RWPE2 (cell line): ENCODE measurements around the gene RHBDL3.

Experiments
- ATAC-seq: fragments of 200-7000 bp; cut with Tn5 transposase; 3 replicates; pipeline ENCODE4 v1.9.1; 2021; ENCODE audit warnings: low read depth
- DNase-seq: peaks from one replicate; pipeline ENCODE4 v3.0.0-alpha.2; 2020; ENCODE audit warnings: low spot score
- H3K27ac ChIP-seq: fragments of 450-650 bp; 2 replicates; pipeline ENCODE4 v1.5.1; 2017; ENCODE audit warnings: mild to moderate bottlenecking; ENCODE audit not compliant: poor library complexity, severe bottlenecking
- H3K27me3 ChIP-seq: fragments of 250-450 bp; sonication (Bioruptor Pico); 2 replicates; pipeline ENCODE4 v1.5.1; 2021; ENCODE audit warnings: mild to moderate bottlenecking, moderate library complexity; ENCODE audit not compliant: insufficient read depth, poor library complexity, severe bottlenecking
- H3K36me3 ChIP-seq: fragments of 250-450 bp; sonication (Bioruptor Pico); 2 replicates; pipeline ENCODE4 v1.5.1; 2020; ENCODE audit warnings: low read depth, mild to moderate bottlenecking, moderate library complexity
- H3K4me1 ChIP-seq: fragments of 250-450 bp; sonication (Bioruptor Pico); 2 replicates; pipeline ENCODE4 v1.5.1; 2021; ENCODE audit warnings: mild to moderate bottlenecking, moderate library complexity; ENCODE audit not compliant: insufficient read depth, poor library complexity, severe bottlenecking
- H3K4me3 ChIP-seq: fragments of 250-450 bp; sonication (Bioruptor Pico); 2 replicates; pipeline ENCODE4 v1.5.1; 2021; ENCODE audit warnings: mild to moderate bottlenecking, moderate library complexity; ENCODE audit not compliant: severe bottlenecking
- H3K9me3 ChIP-seq: fragments of 250-450 bp; sonication (Bioruptor Pico); 2 replicates; pipeline ENCODE4 v1.5.1; 2021; ENCODE audit warnings: mild to moderate bottlenecking, moderate library complexity; ENCODE audit not compliant: severe bottlenecking
- CTCF ChIP-seq: fragments of 450-650 bp; IDR thresholded peaks from one replicate; pipeline ENCODE4 v1.5.1; 2017; ENCODE audit warnings: mild to moderate bottlenecking, moderate library complexity; ENCODE audit not compliant: poor library complexity, severe bottlenecking

The RHBDL3 gene

DNA sequence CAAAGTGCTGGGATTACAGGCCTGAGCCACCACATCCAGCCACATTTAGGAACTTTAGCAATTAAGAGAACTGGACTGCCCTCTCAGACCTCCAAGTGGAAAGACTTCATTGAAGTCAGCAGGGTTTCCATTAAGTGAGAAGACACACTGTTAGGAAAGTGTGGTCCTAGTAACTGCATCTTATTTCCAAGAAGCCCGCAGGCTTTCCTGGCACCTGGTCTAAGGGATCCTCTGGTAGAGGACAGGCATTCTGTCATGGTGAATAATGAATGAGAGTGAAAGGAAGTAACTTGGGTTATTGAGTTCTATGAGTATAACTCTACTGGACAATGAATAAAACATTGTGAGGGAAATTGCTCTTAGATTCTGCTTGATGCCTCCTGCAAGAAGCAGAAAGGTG is 62.3 kb downstream of the RHBDL3 start:
- no peak overlapping the region for H3K4me3 ChIP-seq
- no peak overlapping the region for H3K27ac ChIP-seq

DNA sequence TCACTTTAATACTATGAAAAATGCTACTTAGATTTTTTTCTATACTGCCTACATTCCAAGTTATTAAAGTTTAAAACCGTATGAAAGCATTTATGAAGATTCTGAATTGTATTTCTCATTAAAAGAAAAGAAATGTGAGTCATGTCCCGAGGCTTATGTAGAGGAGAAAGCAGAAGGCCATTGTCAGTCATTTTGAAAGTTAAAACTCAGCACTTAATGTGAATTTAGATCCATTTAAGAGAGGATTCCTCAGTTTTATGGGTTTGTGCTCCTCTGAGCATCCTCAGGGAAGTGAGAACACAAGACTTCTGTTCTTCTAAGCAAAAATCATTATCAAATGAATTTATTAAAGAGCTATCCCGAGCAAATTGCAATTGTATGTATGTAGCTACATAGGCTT is 64.5 kb downstream of the RHBDL3 start:
- no peaks in the 10 kb centered on the region for H3K9me3 ChIP-seq
- no peak overlapping the region for H3K4me3 ChIP-seq
- H3K36me3 ChIP-seq = peaks cover 35% of the 10 kb centered on the region
- H3K27me3 ChIP-seq = no peaks in the 10 kb centered on the region
- no peaks in the 10 kb centered on the region for H3K4me1 ChIP-seq
- DNase-seq (no peak), ATAC-seq (no peak)
- TF ChIP-seq CTCF = no peak
- H3K27ac ChIP-seq = no peak overlapping the region

More for the DNA sequence above, 62.3 kb downstream of the RHBDL3 start:
- ATAC-seq = no peak
- H3K9me3 ChIP-seq = no peaks in the 10 kb centered on the region
- no peaks in the 10 kb centered on the region for H3K4me1 ChIP-seq
- H3K36me3 ChIP-seq = peaks cover 12% of the 10 kb centered on the region
- no peak for DNase-seq
- no peaks in the 10 kb centered on the region for H3K27me3 ChIP-seq
- no peak for TF ChIP-seq CTCF

GRCh38 chr17:32331243-32332040 is 65.8 kb downstream of the RHBDL3 start:
- no peak for DNase-seq
- TF ChIP-seq CTCF = no peak
- Histone ChIP-seq H3K27me3 (no peaks in the 10 kb centered on the region), H3K9me3 (no peaks in the 10 kb centered on the region), H3K27ac (no peak overlapping the region), H3K4me3 (no peak overlapping the region), H3K4me1 (no peaks in the 10 kb centered on the region), H3K36me3 (peaks cover 43% of the 10 kb centered on the region)
- no peak for ATAC-seq

DNA sequence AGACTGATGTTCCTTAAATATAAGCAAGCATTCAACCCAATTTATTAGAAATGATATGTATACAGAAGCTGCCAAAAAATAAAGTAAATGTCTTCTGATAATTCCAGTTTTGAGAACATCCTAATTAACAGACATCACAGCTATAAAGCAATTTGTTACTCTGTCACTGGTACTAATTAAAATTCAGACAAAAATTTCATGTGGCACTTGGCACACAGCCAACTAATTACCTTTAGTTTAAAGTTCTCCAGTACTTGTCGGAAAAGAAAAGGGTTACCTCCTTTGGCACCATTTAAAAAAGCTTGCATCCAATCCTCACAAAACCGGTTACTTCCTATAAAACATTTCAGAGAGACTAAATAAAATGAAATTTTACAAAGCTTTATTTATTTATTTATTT is 67.6 kb downstream of the RHBDL3 start:
- Histone ChIP-seq H3K27ac (no peak overlapping the region), H3K27me3 (no peaks in the 10 kb centered on the region), H3K4me1 (no peaks in the 10 kb centered on the region), H3K36me3 (peaks cover 57% of the 10 kb centered on the region), H3K4me3 (no peak overlapping the region), H3K9me3 (no peaks in the 10 kb centered on the region)
- ATAC-seq (no peak), DNase-seq (no peak)
- TF ChIP-seq CTCF = no peak

DNA sequence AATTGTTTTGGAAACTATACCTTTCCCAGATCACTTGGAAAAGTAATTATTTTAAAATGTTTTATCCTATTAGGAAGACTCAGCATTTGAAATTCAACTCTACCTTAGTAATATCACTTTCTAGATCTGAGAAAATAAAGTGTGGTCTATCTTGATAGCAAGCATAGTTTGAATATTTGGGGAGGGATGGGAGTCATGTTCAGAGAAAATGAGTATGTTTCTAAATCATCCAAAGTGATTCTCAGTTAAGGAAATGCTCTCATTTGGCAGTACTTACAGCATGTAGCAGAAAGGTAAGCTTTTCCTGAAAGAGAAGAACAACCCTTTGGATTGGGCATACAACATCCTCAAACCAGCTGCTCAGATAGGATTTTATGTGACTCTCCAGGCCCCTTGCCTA is 69.4 kb downstream of the RHBDL3 start:
- peaks cover 76% of the 10 kb centered on the region for H3K36me3 ChIP-seq
- ATAC-seq = no peak
- no peak for DNase-seq
- no peak overlapping the region for H3K27ac ChIP-seq
- H3K4me1 ChIP-seq = no peaks in the 10 kb centered on the region
- H3K4me3 ChIP-seq = no peak overlapping the region
- no peaks in the 10 kb centered on the region for H3K9me3 ChIP-seq
- no peak for TF ChIP-seq CTCF
- H3K27me3 ChIP-seq = no peaks in the 10 kb centered on the region
